C4-2B (cell line): Measurements from ENCODE around the gene MFNG.

Source experiments
- H3K27ac ChIP-seq: fragments of 450-650 bp; 2 replicates; pipeline ENCODE4 v1.5.1; 2017
- ZFX ChIP-seq: fragments of 450-650 bp; IDR thresholded peaks from 2 replicates; pipeline ENCODE4 v1.6.1; 2017
- TF ChIP-seq, protein P1 (sequence below): fragments of 450-650 bp; conservative IDR thresholded peaks from 2 replicates; pipeline ENCODE4 v1.5.1; 2017; ENCODE audit warnings: mild to moderate bottlenecking

Gene MFNG

GRCh38 chr22:37423283-37423682, 62.9 kb downstream of the MFNG start:
- no peak overlapping the region for H3K27ac ChIP-seq
- TF ChIP-seq, protein P1, sequence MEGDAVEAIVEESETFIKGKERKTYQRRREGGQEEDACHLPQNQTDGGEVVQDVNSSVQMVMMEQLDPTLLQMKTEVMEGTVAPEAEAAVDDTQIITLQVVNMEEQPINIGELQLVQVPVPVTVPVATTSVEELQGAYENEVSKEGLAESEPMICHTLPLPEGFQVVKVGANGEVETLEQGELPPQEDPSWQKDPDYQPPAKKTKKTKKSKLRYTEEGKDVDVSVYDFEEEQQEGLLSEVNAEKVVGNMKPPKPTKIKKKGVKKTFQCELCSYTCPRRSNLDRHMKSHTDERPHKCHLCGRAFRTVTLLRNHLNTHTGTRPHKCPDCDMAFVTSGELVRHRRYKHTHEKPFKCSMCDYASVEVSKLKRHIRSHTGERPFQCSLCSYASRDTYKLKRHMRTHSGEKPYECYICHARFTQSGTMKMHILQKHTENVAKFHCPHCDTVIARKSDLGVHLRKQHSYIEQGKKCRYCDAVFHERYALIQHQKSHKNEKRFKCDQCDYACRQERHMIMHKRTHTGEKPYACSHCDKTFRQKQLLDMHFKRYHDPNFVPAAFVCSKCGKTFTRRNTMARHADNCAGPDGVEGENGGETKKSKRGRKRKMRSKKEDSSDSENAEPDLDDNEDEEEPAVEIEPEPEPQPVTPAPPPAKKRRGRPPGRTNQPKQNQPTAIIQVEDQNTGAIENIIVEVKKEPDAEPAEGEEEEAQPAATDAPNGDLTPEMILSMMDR, result no peak
- TF ChIP-seq ZFX, result no peak

DNA sequence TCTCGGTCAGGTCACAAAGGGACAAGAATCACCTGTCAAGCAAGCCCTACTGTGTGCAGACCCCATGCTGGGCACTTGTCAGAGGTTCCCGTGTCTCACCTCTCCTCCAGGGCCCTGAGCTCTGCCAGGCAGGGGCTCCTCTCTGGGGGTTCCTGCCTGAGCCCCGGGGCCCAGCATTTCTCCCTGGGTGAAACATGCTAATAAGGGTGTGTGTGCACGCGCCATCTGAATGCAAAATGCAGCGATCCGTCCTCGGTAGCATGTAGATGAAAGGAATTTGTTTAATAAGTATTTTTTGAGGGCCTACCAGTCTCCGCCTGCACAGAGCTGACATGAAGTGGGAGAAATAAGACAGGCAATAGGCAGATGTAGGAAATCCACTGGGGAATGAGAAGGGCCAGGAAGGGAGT, 64.7 kb downstream of the MFNG start:
- H3K27ac ChIP-seq, result no peak overlapping the region
- no peak for TF ChIP-seq ZFX
- TF ChIP-seq, protein P1, result no peak

- peak overlapping the region; percentile 36 for H3K27ac ChIP-seq
- TF ChIP-seq ZFX, result no peak
- TF ChIP-seq, protein P1, result no peak
Observed at GRCh38 chr22:37420686-37421467, 65.3 kb downstream of the MFNG start.

- H3K27ac ChIP-seq, result peak overlapping the region; percentile 36
- TF ChIP-seq ZFX, result no peak
- TF ChIP-seq, protein P1, result no peak
Observed at GRCh38 chr22:37419969-37420685, 66.1 kb downstream of the MFNG start.

DNA sequence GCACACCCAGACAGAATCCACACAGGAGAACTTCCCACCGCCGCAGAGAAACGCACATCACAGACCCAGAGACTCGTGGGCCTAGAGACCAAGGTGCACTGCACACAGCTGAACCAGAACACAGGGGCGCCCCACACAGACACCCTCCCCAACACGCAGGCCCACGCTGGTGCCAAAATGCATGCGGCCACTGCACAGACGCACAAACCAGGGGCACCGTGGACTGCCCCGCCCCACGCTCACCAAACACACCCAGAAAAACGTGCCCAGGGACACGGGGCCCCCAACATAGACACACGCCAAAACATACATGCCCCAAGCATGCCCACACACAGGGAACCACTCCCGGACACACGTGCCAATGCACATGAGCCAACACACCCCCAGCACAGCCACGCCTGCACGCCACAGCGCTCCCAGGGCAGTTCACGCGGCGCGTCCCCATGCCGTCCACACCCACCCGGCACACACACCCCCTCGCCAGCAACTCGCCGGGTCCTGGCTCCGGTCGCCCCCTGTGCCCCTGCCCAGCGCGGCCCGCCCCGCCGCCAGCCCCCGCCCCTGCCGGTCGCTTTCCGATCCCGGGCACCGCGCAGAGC, 66.7 kb downstream of the MFNG start:
- TF ChIP-seq, protein P1, result no peak
- TF ChIP-seq ZFX, result no peak
- peak overlapping the region; percentile 36; the same call in 1 of the 2 replicates for H3K27ac ChIP-seq
